Left lung (tissue), 10 donors: Measurements from ENCODE around the gene P2RX4. TPM values are rescaled to one million over a fixed set of nuclear protein-coding genes. Genes with fewer than 3 reads are reported as not detected.
A peak's percentile ranks its signal among the peaks of the same experiment; 100 is the strongest.
"Not testable (repeated sequence)": the region's sequence is repeated elsewhere in the genome, so short reads cannot be mapped to it uniquely, and the experiment has no call there.

Experiments used
- ATAC-seq: fragments of 200-7000 bp; cut with Tn5 transposase; one replicate; pipeline ENCODE4 v1.9.1; 2020; ENCODE audit warnings: moderate library complexity
- DNase-seq, 4 donors: peaks; one replicate each; pipeline ENCODE4 v3.0.0-alpha.2; 2013 to 2020
- H3K27ac ChIP-seq, 2 donors: fragments of 200-600 bp; sonication (generic) in 1 of 2; one replicate each; pipeline versions ENCODE4 v1.5.0 to v1.8.0; 2020 to 2021
- H3K27me3 ChIP-seq, 2 donors: fragments of 200-600 bp; sonication (generic) in 1 of 2; one replicate each; pipeline versions ENCODE4 v1.5.0 to v1.8.0; 2020 to 2021
- H3K36me3 ChIP-seq, 2 donors: fragments of 200-600 bp; sonication (generic) in 1 of 2; one replicate each; pipeline versions ENCODE4 v1.5.0 to v1.8.0; 2020 to 2021
- H3K4me1 ChIP-seq, 2 donors: fragments of 200-600 bp; one replicate each; pipeline ENCODE4 v1.8.0; 2021
- H3K4me3 ChIP-seq, 2 donors: fragments of 200-600 bp; sonication (generic) in 1 of 2; one replicate each; pipeline versions ENCODE4 v1.5.0 to v1.8.0; 2020 to 2021; ENCODE audit warnings: mild to moderate bottlenecking in 1 of 2
- H3K9me3 ChIP-seq, 2 donors: fragments of 200-600 bp; sonication (generic) in 1 of 2; one replicate each; pipeline versions ENCODE4 v1.5.0 to v1.8.0; 2020 to 2021
- CTCF ChIP-seq, 2 donors: fragments of 200-600 bp; sonication (generic) in 1 of 2; IDR thresholded peaks; one replicate each; pipeline versions ENCODE4 v1.5.0 to v1.8.0; 2021; ENCODE audit warnings: antibody characterized with exemption in 2 of 2
- intact Hi-C, 2 donors: fragments of 100-400 bp; cut with DNase I; formaldehyde crosslinking; loops; one replicate each; pipeline versions ENCODE4 v1.11.2 to v1.14.2; 2022
- polyA plus RNA-seq, 6 donors: library from polyadenylated mRNA; unstranded; fragments of 120-200 nt; gene quantifications; one replicate each; pipeline ENCODE4 v1.2.1, GENCODE V29; 2013; ENCODE audit not compliant: insufficient read length in 6 of 6
- total RNA-seq, 2 donors: library from RNA; stranded (reverse); fragmentation: NEBNext Ultra II Directional; extraction: Animal tissue kit (Norgen Biotek cat#: 25700); gene quantifications; one replicate each; pipeline ENCODE4 v1.2.1, GENCODE V29; 2021
- donor health status: DM: no; HTN: yes; CAD: no.
- donor health status: DM: no; HTN: no; CAD: no.

The P2RX4 gene
- total and polyA plus RNA-seq, 8 donors: 29.2 to 75.1 (median 31.2) TPM

DNA sequence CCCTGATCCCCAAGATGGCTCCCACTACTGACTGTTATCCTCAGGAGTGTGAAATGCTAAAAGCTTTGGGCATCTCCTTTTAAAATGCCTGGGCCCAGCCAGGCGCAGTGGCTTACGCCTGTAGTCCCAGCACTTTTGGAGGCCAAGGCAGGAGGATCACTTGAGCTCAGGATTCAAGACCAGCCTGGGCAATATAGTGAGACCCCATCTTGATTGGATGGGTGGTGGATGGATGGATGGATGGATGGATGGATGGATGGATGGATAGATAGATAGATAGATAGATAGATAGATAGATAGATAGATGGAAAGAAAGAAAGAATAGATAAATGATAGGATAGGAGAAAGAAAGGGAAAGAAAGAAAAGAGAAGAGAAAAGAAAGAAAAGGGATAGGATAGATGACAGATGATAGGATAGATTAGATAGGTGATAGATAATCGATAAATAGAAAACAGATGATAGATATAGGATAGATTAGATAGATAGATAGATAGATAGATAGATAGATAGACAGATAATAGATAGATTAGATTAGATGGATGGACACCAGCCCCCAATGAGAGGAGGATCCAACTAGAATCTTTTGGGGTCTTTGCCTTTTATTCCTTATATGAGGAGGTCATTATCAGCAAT is 9.5 kb downstream of the P2RX4 start:
- Histone ChIP-seq H3K4me3 (no peak overlapping the region), H3K27ac (no peak overlapping the region), H3K4me1 (peaks cover 6 to 18% of the 10 kb centered on the region in 2 donors), H3K36me3 (peaks cover 0 to 72% of the 10 kb centered on the region in 2 donors), H3K27me3 (no peaks in the 10 kb centered on the region), H3K9me3 (no peaks in the 10 kb centered on the region)
- DNase-seq (no peak), ATAC-seq (no peak)
- TF ChIP-seq CTCF (IDR thresholded peaks at IDR 0.05): no peak
- intact Hi-C loops: no loop called here

GRCh38 chr12:121222847-121223246 is 12.9 kb downstream of the P2RX4 start:
- ATAC-seq (no peak), DNase-seq (peak in 1 of 4 donors; percentile 53)
- H3K36me3 ChIP-seq: peaks cover 0 to 80% of the 10 kb centered on the region in 2 donors
- H3K9me3 ChIP-seq: no peaks in the 10 kb centered on the region
- no peak overlapping the region for H3K27ac ChIP-seq
- no peaks in the 10 kb centered on the region for H3K27me3 ChIP-seq
- no peak for TF ChIP-seq CTCF (IDR thresholded peaks at IDR 0.05)
- H3K4me3 ChIP-seq: no peak overlapping the region
- intact Hi-C loops: no loop called here
- no peaks in the 10 kb centered on the region for H3K4me1 ChIP-seq

- no peak overlapping the region for H3K27ac ChIP-seq
- no peak for TF ChIP-seq CTCF (IDR thresholded peaks at IDR 0.05)
- intact Hi-C loops: no loop called here
- H3K27me3 ChIP-seq: no peaks in the 10 kb centered on the region
- no peaks in the 10 kb centered on the region for H3K9me3 ChIP-seq
- ATAC-seq (no peak), DNase-seq (peak in 1 of 4 donors; percentile 60)
- no peaks in the 10 kb centered on the region for H3K4me1 ChIP-seq
- H3K4me3 ChIP-seq: no peak overlapping the region
- H3K36me3 ChIP-seq: peaks cover 0 to 75% of the 10 kb centered on the region in 2 donors
Observed at GRCh38 chr12:121223292-121224285, 13.7 kb downstream of the P2RX4 start.

DNA sequence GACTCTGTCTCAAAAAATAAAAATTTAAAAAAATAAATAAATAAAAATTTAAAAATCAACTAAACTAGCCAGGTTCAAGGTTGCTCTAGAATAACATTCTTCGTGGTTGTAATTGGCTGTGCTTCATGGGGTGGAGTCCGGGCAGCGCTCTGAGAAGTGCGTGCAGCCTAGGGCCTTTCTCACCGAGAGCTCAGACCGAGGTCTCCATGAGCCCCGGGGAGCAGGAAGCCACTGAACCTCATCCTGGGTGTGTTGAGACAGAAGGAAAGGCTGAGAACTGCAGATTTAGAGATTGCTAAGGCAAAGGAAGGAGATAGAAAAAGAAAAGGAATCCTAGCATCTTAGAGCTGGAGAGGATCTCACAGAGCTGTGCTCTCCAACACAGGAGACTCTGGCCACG is 14.7 kb downstream of the P2RX4 start:
- ATAC-seq (no peak), DNase-seq (peak in 1 of 4 donors; percentile 24)
- H3K27ac ChIP-seq: no peak overlapping the region
- H3K27me3 ChIP-seq: no peaks in the 10 kb centered on the region
- intact Hi-C loops: no loop called here
- no peak overlapping the region for H3K4me3 ChIP-seq
- H3K9me3 ChIP-seq: no peaks in the 10 kb centered on the region
- peaks cover 0 to 79% of the 10 kb centered on the region in 2 donors for H3K36me3 ChIP-seq
- no peaks in the 10 kb centered on the region for H3K4me1 ChIP-seq
- TF ChIP-seq CTCF (IDR thresholded peaks at IDR 0.05): no peak

- H3K4me3 ChIP-seq: no peak overlapping the region
- DNase-seq: no peak
- H3K9me3 ChIP-seq: no peaks in the 10 kb centered on the region
- ATAC-seq: no peak
- intact Hi-C loops: no loop called here
- H3K4me1 ChIP-seq: peaks cover 0 to 11% of the 10 kb centered on the region in 2 donors
- peak overlapping the region in 1 of 2 donors; percentile 75 for H3K27ac ChIP-seq
- no peak for TF ChIP-seq CTCF (IDR thresholded peaks at IDR 0.05)
- peaks cover 0 to 78% of the 10 kb centered on the region in 2 donors for H3K36me3 ChIP-seq
- H3K27me3 ChIP-seq: no peaks in the 10 kb centered on the region
Observed at GRCh38 chr12:121226399-121226798, 16.5 kb downstream of the P2RX4 start.

DNA sequence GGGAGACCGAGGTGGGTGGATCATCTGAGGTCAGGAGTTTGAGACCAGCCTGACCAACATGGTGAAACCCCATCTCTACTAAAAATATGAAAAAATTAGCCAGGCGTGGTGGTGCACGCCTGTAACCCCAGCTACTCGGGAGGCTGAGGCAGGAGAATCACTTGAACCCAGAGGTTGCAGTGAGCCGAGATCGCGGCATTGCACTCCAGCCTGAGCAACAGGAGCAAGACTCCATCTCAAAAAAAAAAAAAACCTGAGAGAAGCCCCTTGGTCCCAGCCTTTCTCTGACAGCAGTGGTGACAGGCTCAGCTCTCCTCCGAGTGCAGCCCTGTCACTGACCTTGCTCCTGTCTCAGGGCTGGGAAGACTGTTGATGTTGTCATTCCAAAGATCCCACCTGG is 16.9 kb downstream of the P2RX4 start:
- peaks cover 0 to 11% of the 10 kb centered on the region in 2 donors for H3K4me1 ChIP-seq
- H3K27me3 ChIP-seq, ATAC-seq, H3K9me3 ChIP-seq, H3K4me3 ChIP-seq, intact Hi-C loops: not testable (repeated sequence)
- H3K36me3 ChIP-seq: peaks cover 0 to 78% of the 10 kb centered on the region in 2 donors
- DNase-seq: peak in 1 of 4 donors; percentile 28
- H3K27ac ChIP-seq: peak overlapping the region; percentile 61 to 75
